Epidermal melanocyte (primary cell): ENCODE measurements around the gene MTPN.

ENCODE experiments used
- DNase-seq: peaks from one replicate; pipeline ENCODE4 v3.0.0; 2011; ENCODE audit warnings: low spot score; ENCODE audit not compliant: insufficient read length

MTPN gene

DNA sequence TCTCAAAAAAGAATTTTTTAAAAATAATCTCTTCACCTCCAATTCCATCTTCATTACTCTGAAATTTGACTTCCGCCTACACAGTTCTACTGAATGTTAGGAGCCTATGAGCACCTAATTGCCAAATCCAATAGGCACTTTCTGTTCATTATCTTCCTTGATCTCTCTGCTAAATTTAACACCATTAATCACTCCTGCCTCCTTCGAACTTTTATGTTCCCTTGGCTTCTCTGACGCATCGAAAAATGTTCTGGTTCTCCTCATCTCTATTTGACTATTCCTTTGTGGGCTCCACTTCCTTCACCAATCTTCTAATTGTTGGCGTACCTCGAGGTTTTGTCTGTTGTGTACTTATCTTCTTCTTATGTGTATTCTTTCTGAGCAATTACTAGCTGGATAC lies 87.3 kb downstream of the MTPN start:
- DNase-seq, result no peak

DNA sequence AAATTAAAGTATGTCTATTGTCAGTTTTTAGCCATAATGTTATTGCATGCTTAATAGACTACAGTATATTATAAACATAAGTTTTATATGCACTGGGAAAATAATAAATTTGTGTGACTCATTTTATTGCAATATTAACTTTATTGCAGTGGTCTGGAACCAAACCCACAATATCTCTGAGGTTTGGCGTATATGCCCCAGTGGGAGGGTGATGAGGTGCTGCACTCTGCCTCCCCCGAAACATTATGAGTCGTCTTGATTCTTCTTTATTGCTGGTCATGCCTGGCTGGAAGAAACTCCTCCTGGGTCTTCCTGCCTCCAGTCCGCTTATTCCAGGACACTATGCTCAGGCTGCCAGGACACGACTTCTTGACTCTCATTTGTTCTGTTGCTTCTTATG lies 88.4 kb downstream of the MTPN start:
- DNase-seq, result no peak

DNA sequence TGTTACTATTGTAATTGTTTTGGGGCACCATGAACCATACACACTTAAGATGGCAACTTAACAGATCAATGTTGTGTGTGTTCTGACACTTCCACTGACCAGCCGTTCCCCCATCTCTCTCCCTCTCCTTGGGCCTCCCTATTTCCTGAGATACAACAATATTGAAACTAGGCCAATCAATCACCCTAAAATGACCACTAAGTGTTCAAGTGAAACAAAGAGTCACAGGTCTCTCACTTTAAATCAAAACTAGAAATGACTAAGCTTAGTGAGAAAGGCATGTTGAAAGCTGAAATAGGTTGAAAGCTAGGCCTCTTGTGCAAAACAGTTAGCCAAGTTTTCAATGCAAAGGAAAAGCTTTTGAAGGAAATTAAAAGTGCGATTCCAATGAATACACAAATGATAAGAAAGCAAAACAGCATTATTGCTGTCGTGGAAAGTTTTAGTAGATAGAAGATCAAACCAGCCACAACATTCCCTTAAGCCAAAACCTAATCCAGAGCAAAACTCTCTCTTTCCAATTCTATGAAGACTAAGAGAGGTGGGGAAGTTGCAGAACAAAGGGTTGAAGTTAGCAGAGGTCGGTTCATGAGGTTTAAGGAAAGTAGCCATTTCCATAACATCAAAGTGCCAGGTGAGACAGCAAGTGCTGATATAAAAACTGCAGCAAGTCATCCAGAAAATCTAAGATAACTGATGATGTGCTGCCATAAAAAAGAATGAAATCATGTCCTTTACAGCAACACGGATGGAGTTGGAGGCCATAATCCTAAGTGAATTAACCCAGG lies 90.6 kb downstream of the MTPN start:
- no peak for DNase-seq

DNA sequence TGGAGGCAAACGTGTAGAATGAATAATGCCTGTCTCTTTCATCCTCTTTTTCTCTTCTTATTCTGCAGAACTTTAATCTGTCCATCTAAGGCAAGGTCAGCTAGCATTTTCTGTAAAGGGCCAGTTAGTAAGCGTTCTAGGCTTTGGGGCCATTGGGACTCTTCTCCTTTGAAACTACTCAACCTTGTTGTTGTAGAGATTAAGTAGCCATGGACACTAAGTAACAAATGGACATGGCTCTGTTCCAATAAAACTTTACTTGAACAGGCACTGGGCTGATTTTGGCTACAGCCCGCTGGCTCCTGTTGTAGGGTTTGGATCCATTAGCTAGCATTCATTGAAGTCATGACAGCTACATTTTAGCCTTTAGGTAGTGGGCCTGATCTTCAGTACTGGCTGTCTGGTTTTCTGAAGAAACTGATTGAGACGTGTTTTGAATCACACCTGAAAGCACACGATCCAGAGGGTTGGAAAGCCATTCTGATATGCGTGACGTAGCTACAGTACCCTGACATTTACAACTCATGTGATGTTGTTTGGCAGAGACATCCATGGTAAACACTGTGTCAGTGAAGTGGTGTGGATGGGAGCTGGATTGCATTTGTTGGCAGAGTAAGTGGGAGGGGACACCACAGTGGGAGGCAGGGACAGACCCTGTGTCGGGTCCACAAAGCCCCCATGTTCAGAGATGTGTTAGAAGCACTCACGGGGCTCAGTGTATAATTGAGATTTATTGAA lies 92.5 kb downstream of the MTPN start:
- no peak for DNase-seq

DNA sequence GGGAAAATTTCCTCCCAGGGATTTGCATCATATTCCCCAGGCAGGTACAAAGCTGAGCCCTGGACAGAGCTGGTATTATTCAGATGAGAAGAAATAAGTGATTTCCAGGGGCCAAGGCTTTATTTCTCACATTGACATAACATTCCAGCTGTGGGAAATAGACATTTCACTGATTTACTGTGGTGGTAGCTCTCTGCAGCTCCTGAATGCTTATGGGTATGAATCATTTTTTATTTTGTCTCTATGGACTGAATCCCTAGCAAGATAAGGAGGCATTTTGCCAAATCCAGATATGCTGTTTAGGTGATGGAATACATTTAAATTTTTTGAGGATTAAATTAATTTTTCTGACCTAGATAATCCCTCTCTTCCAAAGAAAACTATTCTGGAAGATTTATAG lies 97.9 kb downstream of the MTPN start:
- DNase-seq, result no peak

DNA sequence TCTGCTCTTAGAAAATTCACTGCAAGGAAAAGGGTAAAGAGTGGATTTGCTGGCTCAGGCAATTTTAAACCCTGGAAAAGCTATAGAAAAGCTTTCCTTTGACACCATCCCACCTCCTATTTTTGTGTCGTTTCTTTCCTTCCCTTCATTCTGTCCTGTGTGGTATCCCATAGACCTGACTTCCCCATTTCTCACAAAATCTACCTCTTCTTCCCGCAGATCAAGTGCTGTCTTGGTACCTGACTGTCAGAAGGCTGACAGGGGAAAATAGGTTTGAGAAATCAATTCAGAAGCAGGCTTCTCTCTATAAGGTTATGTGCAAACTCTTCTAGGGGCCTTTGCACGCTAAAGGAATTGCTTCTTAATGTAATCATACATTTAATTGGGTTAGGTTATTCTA lies 98.9 kb downstream of the MTPN start:
- DNase-seq, result no peak

DNA sequence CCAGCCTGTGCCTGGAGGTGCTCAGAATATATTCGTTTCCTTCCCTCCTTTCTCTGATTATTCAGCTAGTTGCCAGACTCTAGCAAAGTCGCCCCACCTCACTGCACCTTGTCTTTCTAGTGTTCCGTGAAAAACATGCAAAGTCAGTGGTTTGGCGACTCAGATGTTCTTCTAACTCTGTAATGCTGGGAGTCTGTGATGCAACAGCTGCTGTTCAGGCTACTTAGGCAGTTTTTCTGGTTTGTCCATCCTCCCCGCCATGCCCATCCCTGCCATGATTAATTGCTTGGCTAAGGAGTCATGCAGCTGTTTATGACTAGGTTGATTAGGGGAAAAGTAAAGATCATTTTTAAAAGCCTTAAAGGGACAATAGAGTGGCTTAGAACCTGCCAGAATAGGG lies 99.4 kb downstream of the MTPN start:
- no peak for DNase-seq
